ENCODE results near the gene SYTL5. TPM values are rescaled to one million over a fixed set of nuclear protein-coding genes. Genes with fewer than 3 reads are reported as not detected.

SYTL5 gene
- total and polyA plus RNA-seq, 4 donors, result 0.09 to 2.8 (median 1.0) TPM

DNA sequence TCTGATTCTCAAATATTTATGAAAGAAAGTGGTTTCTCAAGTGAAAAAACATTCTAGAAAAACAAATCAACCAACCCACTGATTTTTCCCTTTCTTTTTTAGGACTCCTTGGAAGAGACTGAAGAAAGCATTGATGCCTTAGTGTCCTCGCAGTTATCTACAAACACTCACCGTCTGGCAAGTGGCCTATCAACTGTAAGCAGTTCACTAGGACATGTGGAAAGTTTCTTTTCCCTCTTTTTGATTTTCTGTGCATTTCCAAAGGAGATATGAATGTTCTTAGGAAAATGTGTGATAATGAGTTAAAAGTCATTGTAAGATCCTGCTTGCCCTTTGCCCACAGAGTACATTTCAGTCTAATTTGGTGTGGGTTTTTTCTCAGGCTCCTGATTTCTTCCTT lies 95.9 kb downstream of the SYTL5 start:
- WGBS, result 56% methylated on average over 2 of the region's 2 CpGs
- Histone ChIP-seq H3K4me3 (ENCODE audit: low read depth in 1 of 3, low read length in 3 of 3) (no peak overlapping the region), H3K27me3 (ENCODE audit: control insufficient read depth in 4 of 4, insufficient read depth in 4 of 4, low read length in 3 of 4) (peaks cover 0 to 2% (median 0%) of the 10 kb centered on the region in 4 donors), H3K9me3 (ENCODE audit: control insufficient read depth in 4 of 4, low read length in 3 of 4) (peaks cover 0 to 3% (median 0%) of the 10 kb centered on the region in 4 donors), H3K27ac (ENCODE audit: low read depth in 1 of 2, low read length in 2 of 2) (no peak overlapping the region), H3K36me3 (ENCODE audit: control insufficient read depth in 4 of 4, insufficient read depth in 3 of 4, low read depth in 1 of 4, low read length in 3 of 4) (no peaks in the 10 kb centered on the region), H3K9ac (ENCODE audit: low read depth in 1 of 2, low read length in 2 of 2) (no peak overlapping the region), H3K4me1 (ENCODE audit: control insufficient read depth in 4 of 4, insufficient read depth in 4 of 4, low read length in 3 of 4) (peaks cover 0 to 14% (median 8%) of the 10 kb centered on the region in 4 donors)
- TF ChIP-seq SP1 (IDR thresholded peaks at IDR 0.05) (no peak), YY1 (IDR thresholded peaks at IDR 0.05) (no peak), FOXA1 (IDR thresholded peaks at IDR 0.05) (no peak), JUND (IDR thresholded peaks at IDR 0.05) (no peak), RAD21 (IDR thresholded peaks at IDR 0.05) (no peak), RXRA (IDR thresholded peaks at IDR 0.05) (no peak), FOXA2 (IDR thresholded peaks at IDR 0.05) (no peak), HNF4G (IDR thresholded peaks at IDR 0.05) (no peak), TAF1 (conservative IDR thresholded peaks at IDR 0.05) (no peak), EGR1 (IDR thresholded peaks at IDR 0.05; ENCODE audit: low read depth in 2 of 2) (no peak), GABPA (IDR thresholded peaks at IDR 0.05 in 1 of 2, conservative IDR thresholded peaks at IDR 0.05 in 1 of 2) (no peak), HNF4A (conservative IDR thresholded peaks at IDR 0.05) (no peak), NR2F2 (IDR thresholded peaks at IDR 0.05) (no peak)
- TF ChIP-seq, protein P1, sequence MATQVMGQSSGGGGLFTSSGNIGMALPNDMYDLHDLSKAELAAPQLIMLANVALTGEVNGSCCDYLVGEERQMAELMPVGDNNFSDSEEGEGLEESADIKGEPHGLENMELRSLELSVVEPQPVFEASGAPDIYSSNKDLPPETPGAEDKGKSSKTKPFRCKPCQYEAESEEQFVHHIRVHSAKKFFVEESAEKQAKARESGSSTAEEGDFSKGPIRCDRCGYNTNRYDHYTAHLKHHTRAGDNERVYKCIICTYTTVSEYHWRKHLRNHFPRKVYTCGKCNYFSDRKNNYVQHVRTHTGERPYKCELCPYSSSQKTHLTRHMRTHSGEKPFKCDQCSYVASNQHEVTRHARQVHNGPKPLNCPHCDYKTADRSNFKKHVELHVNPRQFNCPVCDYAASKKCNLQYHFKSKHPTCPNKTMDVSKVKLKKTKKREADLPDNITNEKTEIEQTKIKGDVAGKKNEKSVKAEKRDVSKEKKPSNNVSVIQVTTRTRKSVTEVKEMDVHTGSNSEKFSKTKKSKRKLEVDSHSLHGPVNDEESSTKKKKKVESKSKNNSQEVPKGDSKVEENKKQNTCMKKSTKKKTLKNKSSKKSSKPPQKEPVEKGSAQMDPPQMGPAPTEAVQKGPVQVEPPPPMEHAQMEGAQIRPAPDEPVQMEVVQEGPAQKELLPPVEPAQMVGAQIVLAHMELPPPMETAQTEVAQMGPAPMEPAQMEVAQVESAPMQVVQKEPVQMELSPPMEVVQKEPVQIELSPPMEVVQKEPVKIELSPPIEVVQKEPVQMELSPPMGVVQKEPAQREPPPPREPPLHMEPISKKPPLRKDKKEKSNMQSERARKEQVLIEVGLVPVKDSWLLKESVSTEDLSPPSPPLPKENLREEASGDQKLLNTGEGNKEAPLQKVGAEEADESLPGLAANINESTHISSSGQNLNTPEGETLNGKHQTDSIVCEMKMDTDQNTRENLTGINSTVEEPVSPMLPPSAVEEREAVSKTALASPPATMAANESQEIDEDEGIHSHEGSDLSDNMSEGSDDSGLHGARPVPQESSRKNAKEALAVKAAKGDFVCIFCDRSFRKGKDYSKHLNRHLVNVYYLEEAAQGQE (IDR thresholded peaks at IDR 0.05), result no peak
- TF ChIP-seq, protein P2, sequence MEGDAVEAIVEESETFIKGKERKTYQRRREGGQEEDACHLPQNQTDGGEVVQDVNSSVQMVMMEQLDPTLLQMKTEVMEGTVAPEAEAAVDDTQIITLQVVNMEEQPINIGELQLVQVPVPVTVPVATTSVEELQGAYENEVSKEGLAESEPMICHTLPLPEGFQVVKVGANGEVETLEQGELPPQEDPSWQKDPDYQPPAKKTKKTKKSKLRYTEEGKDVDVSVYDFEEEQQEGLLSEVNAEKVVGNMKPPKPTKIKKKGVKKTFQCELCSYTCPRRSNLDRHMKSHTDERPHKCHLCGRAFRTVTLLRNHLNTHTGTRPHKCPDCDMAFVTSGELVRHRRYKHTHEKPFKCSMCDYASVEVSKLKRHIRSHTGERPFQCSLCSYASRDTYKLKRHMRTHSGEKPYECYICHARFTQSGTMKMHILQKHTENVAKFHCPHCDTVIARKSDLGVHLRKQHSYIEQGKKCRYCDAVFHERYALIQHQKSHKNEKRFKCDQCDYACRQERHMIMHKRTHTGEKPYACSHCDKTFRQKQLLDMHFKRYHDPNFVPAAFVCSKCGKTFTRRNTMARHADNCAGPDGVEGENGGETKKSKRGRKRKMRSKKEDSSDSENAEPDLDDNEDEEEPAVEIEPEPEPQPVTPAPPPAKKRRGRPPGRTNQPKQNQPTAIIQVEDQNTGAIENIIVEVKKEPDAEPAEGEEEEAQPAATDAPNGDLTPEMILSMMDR (IDR thresholded peaks at IDR 0.05; ENCODE audit: low read depth, low read length, missing input control), result no peak
- TF ChIP-seq, protein P3, sequence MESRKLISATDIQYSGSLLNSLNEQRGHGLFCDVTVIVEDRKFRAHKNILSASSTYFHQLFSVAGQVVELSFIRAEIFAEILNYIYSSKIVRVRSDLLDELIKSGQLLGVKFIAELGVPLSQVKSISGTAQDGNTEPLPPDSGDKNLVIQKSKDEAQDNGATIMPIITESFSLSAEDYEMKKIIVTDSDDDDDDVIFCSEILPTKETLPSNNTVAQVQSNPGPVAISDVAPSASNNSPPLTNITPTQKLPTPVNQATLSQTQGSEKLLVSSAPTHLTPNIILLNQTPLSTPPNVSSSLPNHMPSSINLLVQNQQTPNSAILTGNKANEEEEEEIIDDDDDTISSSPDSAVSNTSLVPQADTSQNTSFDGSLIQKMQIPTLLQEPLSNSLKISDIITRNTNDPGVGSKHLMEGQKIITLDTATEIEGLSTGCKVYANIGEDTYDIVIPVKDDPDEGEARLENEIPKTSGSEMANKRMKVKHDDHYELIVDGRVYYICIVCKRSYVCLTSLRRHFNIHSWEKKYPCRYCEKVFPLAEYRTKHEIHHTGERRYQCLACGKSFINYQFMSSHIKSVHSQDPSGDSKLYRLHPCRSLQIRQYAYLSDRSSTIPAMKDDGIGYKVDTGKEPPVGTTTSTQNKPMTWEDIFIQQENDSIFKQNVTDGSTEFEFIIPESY (IDR thresholded peaks at IDR 0.05), result no peak
- TF ChIP-seq, protein P4, sequence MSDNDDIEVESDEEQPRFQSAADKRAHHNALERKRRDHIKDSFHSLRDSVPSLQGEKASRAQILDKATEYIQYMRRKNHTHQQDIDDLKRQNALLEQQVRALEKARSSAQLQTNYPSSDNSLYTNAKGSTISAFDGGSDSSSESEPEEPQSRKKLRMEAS (IDR thresholded peaks at IDR 0.05), result no peak
- TF ChIP-seq, protein P5, sequence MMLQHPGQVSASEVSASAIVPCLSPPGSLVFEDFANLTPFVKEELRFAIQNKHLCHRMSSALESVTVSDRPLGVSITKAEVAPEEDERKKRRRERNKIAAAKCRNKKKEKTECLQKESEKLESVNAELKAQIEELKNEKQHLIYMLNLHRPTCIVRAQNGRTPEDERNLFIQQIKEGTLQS (IDR thresholded peaks at IDR 0.05), result no peak
- no peak for DNase-seq (ENCODE audit: low spot score)

All from liver (tissue), 9 donors.